Measurements from ENCODE around the gene ST6GAL1.

GRCh38 chr3:187105700-187106099 is 175.4 kb downstream of the ST6GAL1 start:
- TF ChIP-seq CTCF (IDR thresholded peaks at IDR 0.05), result no peak
- TF ChIP-seq POLR2A (IDR thresholded peaks at IDR 0.05), result no peak
